SW480 (cell line): ENCODE results near the gene NPNT.

ENCODE experiments used
- DNase-seq: peaks from one replicate; pipeline ENCODE4 v3.0.0-alpha.2; 2016; ENCODE audit warnings: low spot score

The NPNT gene

GRCh38 chr4:105970371-105970770 is 75.1 kb downstream of the NPNT start:
- no peak for DNase-seq

- no peak for DNase-seq
Observed at GRCh38 chr4:105971036-105971435, 75.8 kb downstream of the NPNT start.

- DNase-seq = no peak
Observed at GRCh38 chr4:105972946-105973621, 77.8 kb downstream of the NPNT start.

GRCh38 chr4:105976915-105977314 is 81.6 kb downstream of the NPNT start:
- no peak for DNase-seq

GRCh38 chr4:105978684-105979296 is 83.5 kb downstream of the NPNT start:
- no peak for DNase-seq

- no peak for DNase-seq
Observed at GRCh38 chr4:105979506-105979905, 84.2 kb downstream of the NPNT start.

- DNase-seq = no peak
Observed at GRCh38 chr4:105988671-105989070, 93.4 kb downstream of the NPNT start.

- no peak for DNase-seq
Observed at GRCh38 chr4:105989485-105990242, 94.4 kb downstream of the NPNT start.

- no peak for DNase-seq
Observed at GRCh38 chr4:105990933-105991332, 95.7 kb downstream of the NPNT start.

- DNase-seq = no peak
Observed at GRCh38 chr4:105991726-105992125, 96.5 kb downstream of the NPNT start.

- no peak for DNase-seq
Observed at GRCh38 chr4:105992641-105993305, 97.5 kb downstream of the NPNT start.

- DNase-seq = no peak
Observed at GRCh38 chr4:105994061-105994460, 98.8 kb downstream of the NPNT start.

- DNase-seq = no peak
Observed at GRCh38 chr4:105994841-105995501, 99.7 kb downstream of the NPNT start.

- no peak for DNase-seq
Observed at GRCh38 chr4:105996845-105997244, 101.6 kb downstream of the NPNT start.

GRCh38 chr4:105998171-105999063 is 103.1 kb downstream of the NPNT start:
- DNase-seq = no peak

- DNase-seq = no peak
Observed at GRCh38 chr4:106002994-106003393, 107.7 kb downstream of the NPNT start.

GRCh38 chr4:106010761-106011160 is 115.5 kb downstream of the NPNT start:
- no peak for DNase-seq

- no peak for DNase-seq
Observed at GRCh38 chr4:106011387-106011786, 116.1 kb downstream of the NPNT start.

- DNase-seq = no peak
Observed at GRCh38 chr4:106017975-106018374, 122.7 kb downstream of the NPNT start.

- DNase-seq = no peak
Observed at GRCh38 chr4:106019771-106020170, 124.5 kb downstream of the NPNT start.
